ENCODE measurements around the gene OR6B1. TPM values are rescaled to one million over a fixed set of nuclear protein-coding genes. Genes with fewer than 3 reads are reported as not detected.

Gene OR6B1
- total and polyA plus RNA-seq, 2 donors (not counting 1 experiment from before 2014, with no cell fraction given): not detected

GRCh38 chr7:143954135-143954534, 46.0 kb upstream of the OR6B1 start:
- Mint-ChIP-seq H3K9me3 (ENCODE audit: insufficient read depth) (no peaks in the 10 kb centered on the region), H3K4me1 (no peaks in the 10 kb centered on the region), H3K4me3 (no peak overlapping the region), H3K27ac (no peak overlapping the region), H3K27me3 (peaks cover 18% of the 10 kb centered on the region)
- Histone ChIP-seq H3K27ac (ENCODE audit: low read length in 2 of 2) (no peak overlapping the region), H3K27me3 (replicated peaks in 1 of 4; ENCODE audit: control extremely low read depth in 1 of 4, control insufficient read depth in 3 of 4, insufficient read depth in 4 of 4, low read length in 3 of 4) (peaks cover 0 to 3% (median 0%) of the 10 kb centered on the region in 4 experiments), H3K79me2 (ENCODE audit: control insufficient read depth, insufficient read depth, low read length) (no peaks in the 10 kb centered on the region), H2AFZ (ENCODE audit: insufficient read depth, low read depth, low read length, poor library complexity, severe bottlenecking) (no peak overlapping the region), H3K36me3 (replicated peaks in 1 of 2; ENCODE audit: control extremely low read depth in 1 of 2, control insufficient read depth in 1 of 2, extremely low read depth in 1 of 2, insufficient read depth in 2 of 2, low read length in 1 of 2) (no peaks in the 10 kb centered on the region), H4K20me1 (ENCODE audit: control insufficient read depth, insufficient read depth, low read length, poor library complexity, severe bottlenecking) (no peaks in the 10 kb centered on the region), H3K9ac (ENCODE audit: low read length) (no peak overlapping the region), H3K4me2 (replicated peaks; ENCODE audit: low read depth, low read length, poor library complexity, severe bottlenecking) (no peak overlapping the region), H3K9me3 (ENCODE audit: control extremely low read depth in 1 of 3, control insufficient read depth in 2 of 3, insufficient read depth in 1 of 3, low read length in 2 of 3) (no peaks in the 10 kb centered on the region), H3K4me1 (ENCODE audit: control insufficient read depth in 2 of 2, insufficient read depth in 2 of 2, low read length in 2 of 2) (no peaks in the 10 kb centered on the region), H3K4me3 (ENCODE audit: control extremely low read depth in 1 of 5, extremely low read depth in 1 of 5, insufficient read depth in 1 of 5, low read depth in 2 of 5, low read length in 4 of 5) (no peak overlapping the region)
- TF ChIP-seq, protein P1, sequence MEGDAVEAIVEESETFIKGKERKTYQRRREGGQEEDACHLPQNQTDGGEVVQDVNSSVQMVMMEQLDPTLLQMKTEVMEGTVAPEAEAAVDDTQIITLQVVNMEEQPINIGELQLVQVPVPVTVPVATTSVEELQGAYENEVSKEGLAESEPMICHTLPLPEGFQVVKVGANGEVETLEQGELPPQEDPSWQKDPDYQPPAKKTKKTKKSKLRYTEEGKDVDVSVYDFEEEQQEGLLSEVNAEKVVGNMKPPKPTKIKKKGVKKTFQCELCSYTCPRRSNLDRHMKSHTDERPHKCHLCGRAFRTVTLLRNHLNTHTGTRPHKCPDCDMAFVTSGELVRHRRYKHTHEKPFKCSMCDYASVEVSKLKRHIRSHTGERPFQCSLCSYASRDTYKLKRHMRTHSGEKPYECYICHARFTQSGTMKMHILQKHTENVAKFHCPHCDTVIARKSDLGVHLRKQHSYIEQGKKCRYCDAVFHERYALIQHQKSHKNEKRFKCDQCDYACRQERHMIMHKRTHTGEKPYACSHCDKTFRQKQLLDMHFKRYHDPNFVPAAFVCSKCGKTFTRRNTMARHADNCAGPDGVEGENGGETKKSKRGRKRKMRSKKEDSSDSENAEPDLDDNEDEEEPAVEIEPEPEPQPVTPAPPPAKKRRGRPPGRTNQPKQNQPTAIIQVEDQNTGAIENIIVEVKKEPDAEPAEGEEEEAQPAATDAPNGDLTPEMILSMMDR (IDR thresholded peaks at IDR 0.05): no peak
- no peak for TF ChIP-seq EZH2 (IDR thresholded peaks at IDR 0.05; ENCODE audit: borderline replicate concordance, insufficient read depth, low read depth, low read length, poor library complexity, severe bottlenecking)
- DNase-seq (no peak), ATAC-seq (ENCODE audit: low read depth) (no peak)
- CTCF ChIA-PET: no interaction called here
- intact Hi-C loops (cut with micrococcal nuclease): no loop called here
- POLR2A ChIA-PET: no interaction called here
- no CpG with 5 or more reads among the region's 2 CpGs for WGBS (ENCODE audit: insufficient coverage)

DNA sequence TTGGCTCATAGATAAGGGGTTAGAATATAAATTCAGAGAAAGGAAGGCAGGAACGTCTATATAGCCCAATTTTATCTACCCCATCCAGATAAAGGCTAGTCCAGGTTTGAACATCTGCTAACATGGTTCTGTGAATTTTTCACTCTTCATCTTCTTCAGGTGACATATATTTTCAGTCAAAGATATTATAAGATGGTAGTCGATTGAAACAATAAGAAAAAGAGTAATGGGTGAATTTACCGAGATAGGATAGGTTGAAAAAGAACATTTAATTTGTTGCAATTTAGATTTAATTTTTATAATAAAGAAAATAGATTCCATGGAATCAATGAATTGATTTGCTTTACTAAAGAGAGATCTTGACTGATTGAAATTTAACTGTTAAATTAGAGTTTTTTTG, 45.6 kb upstream of the OR6B1 start, which contains the start of gene OR2F1:
OR2F1 (plus strand) TSS at position 301 of the 400 bp plus-strand sequence. CDS start 5,127 bp downstream, outside the sequence.
- TF ChIP-seq, protein P1 (IDR thresholded peaks at IDR 0.05): no peak
- TF ChIP-seq EZH2 (IDR thresholded peaks at IDR 0.05; ENCODE audit: borderline replicate concordance, insufficient read depth, low read depth, low read length, poor library complexity, severe bottlenecking): no peak
- no peak within 1 kb of the TSS for H3K27ac ChIP-seq (ENCODE audit: low read length in 2 of 2)
- no peaks in the 10 kb centered on the region for H3K9me3 ChIP-seq (ENCODE audit: control extremely low read depth in 1 of 3, control insufficient read depth in 2 of 3, insufficient read depth in 1 of 3, low read length in 2 of 3)
- no peaks in the 10 kb centered on the region for H3K4me1 ChIP-seq (ENCODE audit: control insufficient read depth in 2 of 2, insufficient read depth in 2 of 2, low read length in 2 of 2)
- no peaks in the 10 kb centered on the region for H3K36me3 ChIP-seq (replicated peaks in 1 of 2; ENCODE audit: control extremely low read depth in 1 of 2, control insufficient read depth in 1 of 2, extremely low read depth in 1 of 2, insufficient read depth in 2 of 2, low read length in 1 of 2)
- intact Hi-C loops (cut with micrococcal nuclease): no loop called here
- no peak within 1 kb of the TSS for H3K4me2 ChIP-seq (replicated peaks; ENCODE audit: low read depth, low read length, poor library complexity, severe bottlenecking)
- no peak within 1 kb of the TSS for H2AFZ ChIP-seq (ENCODE audit: insufficient read depth, low read depth, low read length, poor library complexity, severe bottlenecking)
- H3K9ac ChIP-seq (ENCODE audit: low read length): no peak within 1 kb of the TSS
- POLR2A ChIA-PET: no interaction called here
- CTCF ChIA-PET: no interaction called here
- Mint-ChIP-seq H3K9me3 (ENCODE audit: insufficient read depth) (no peaks in the 10 kb centered on the region), H3K4me3 (no peak within 1 kb of the TSS), H3K27me3 (peaks cover 14% of the 10 kb centered on the region), H3K4me1 (no peaks in the 10 kb centered on the region), H3K27ac (no peak within 1 kb of the TSS)
- H3K27me3 ChIP-seq (replicated peaks in 1 of 4; ENCODE audit: control extremely low read depth in 1 of 4, control insufficient read depth in 3 of 4, insufficient read depth in 4 of 4, low read length in 3 of 4): peaks cover 0 to 1% (median 0%) of the 10 kb centered on the region in 4 experiments
- H3K4me3 ChIP-seq (ENCODE audit: control extremely low read depth in 1 of 5, extremely low read depth in 1 of 5, insufficient read depth in 1 of 5, low read depth in 2 of 5, low read length in 4 of 5): no peak within 1 kb of the TSS
- no peaks in the 10 kb centered on the region for H4K20me1 ChIP-seq (ENCODE audit: control insufficient read depth, insufficient read depth, low read length, poor library complexity, severe bottlenecking)
- no peaks in the 10 kb centered on the region for H3K79me2 ChIP-seq (ENCODE audit: control insufficient read depth, insufficient read depth, low read length)
- DNase-seq (no peak), ATAC-seq (ENCODE audit: low read depth) (no peak)
- no CpG with 5 or more reads among the region's 3 CpGs for WGBS (ENCODE audit: insufficient coverage)
